Measurements from ENCODE around the gene CACNA1D. TPM values are rescaled to one million over a fixed set of nuclear protein-coding genes. Genes with fewer than 3 reads are reported as not detected.

CACNA1D gene
- total RNA-seq, 1 experiment from 2014 or later = not detected

DNA sequence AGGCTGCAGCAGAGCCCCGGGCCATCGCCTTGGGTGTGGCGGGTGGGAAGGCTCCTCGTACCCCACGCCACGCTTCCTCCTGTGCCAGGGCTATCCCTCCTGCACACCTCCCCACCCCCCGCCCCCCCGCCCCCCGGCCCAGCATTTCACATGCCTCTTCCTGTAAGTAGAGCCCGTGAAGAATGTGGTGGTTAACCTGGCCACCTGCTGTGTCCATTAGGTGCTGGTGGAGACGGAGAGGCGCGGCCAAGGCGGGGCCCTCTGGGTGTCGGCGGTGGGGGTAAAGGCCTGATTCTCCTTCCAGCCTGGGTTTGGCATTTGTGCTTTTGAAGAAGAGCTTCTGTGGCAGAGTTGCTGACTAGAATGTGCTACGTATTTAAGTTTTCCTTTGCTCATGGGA is 224.1 kb downstream of the CACNA1D start:
- H3K4me1 ChIP-seq (ENCODE audit: insufficient read depth, low read length, poor library complexity, severe bottlenecking) = no peaks in the 10 kb centered on the region
- no peaks in the 10 kb centered on the region for H3K36me3 ChIP-seq (ENCODE audit: insufficient read depth, low read length, poor library complexity, severe bottlenecking)
- BruUV-seq (replicated peaks) = no TSS peak
- no peaks in the 10 kb centered on the region for H3K9me3 ChIP-seq (ENCODE audit: low read depth, low read length, poor library complexity, severe bottlenecking)
- H3K4me3 ChIP-seq (ENCODE audit: low read depth, low read length, poor library complexity, severe bottlenecking) = no peak overlapping the region
- DNase-seq (ENCODE audit: low spot score) = no peak
- H3K27me3 ChIP-seq (replicated peaks; ENCODE audit: insufficient read depth, low read depth, low read length, poor library complexity) = no peaks in the 10 kb centered on the region
- ChIA-PET CTCF (no interaction called here), POLR2A (ENCODE audit: low non-redundant PET) (no interaction called here)
- no peak for TF ChIP-seq EZH2 (IDR thresholded peaks at IDR 0.05; ENCODE audit: borderline replicate concordance, low read depth, low read length, poor library complexity, severe bottlenecking)
- TF ChIP-seq, protein P1, sequence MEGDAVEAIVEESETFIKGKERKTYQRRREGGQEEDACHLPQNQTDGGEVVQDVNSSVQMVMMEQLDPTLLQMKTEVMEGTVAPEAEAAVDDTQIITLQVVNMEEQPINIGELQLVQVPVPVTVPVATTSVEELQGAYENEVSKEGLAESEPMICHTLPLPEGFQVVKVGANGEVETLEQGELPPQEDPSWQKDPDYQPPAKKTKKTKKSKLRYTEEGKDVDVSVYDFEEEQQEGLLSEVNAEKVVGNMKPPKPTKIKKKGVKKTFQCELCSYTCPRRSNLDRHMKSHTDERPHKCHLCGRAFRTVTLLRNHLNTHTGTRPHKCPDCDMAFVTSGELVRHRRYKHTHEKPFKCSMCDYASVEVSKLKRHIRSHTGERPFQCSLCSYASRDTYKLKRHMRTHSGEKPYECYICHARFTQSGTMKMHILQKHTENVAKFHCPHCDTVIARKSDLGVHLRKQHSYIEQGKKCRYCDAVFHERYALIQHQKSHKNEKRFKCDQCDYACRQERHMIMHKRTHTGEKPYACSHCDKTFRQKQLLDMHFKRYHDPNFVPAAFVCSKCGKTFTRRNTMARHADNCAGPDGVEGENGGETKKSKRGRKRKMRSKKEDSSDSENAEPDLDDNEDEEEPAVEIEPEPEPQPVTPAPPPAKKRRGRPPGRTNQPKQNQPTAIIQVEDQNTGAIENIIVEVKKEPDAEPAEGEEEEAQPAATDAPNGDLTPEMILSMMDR (conservative IDR thresholded peaks at IDR 0.05; ENCODE audit: low read depth, low read length) = no peak
- H3K27ac ChIP-seq (ENCODE audit: low read depth, low read length, poor library complexity, severe bottlenecking) = no peak overlapping the region
- intact Hi-C loops (cut with micrococcal nuclease; ENCODE audit: unreplicated experiment) = no loop called here

DNA sequence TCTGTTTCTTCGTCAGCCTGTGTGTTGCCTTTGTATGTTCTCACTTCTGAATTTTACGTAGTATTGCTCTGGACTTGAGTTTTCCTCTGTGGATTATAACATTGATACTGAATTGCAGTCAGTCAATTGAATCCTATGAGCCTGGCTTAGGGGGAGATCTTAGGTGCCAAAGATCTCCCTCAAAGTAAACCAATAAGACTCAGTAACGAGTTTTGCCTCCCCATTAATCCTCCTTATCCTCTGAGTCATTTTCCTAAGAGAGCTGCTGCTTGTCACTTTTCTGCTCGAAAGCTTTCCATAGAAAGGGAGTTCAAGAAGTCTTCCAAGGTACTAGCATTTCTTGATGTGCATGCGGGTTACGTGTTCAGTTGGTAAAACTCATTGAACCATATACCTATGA is 225.4 kb downstream of the CACNA1D start:
- Histone ChIP-seq H3K27me3 (replicated peaks; ENCODE audit: insufficient read depth, low read depth, low read length, poor library complexity) (no peaks in the 10 kb centered on the region), H3K36me3 (ENCODE audit: insufficient read depth, low read length, poor library complexity, severe bottlenecking) (no peaks in the 10 kb centered on the region), H3K4me1 (ENCODE audit: insufficient read depth, low read length, poor library complexity, severe bottlenecking) (no peaks in the 10 kb centered on the region), H3K9me3 (ENCODE audit: low read depth, low read length, poor library complexity, severe bottlenecking) (no peaks in the 10 kb centered on the region), H3K4me3 (ENCODE audit: low read depth, low read length, poor library complexity, severe bottlenecking) (no peak overlapping the region), H3K27ac (ENCODE audit: low read depth, low read length, poor library complexity, severe bottlenecking) (no peak overlapping the region)
- TF ChIP-seq EZH2 (IDR thresholded peaks at IDR 0.05; ENCODE audit: borderline replicate concordance, low read depth, low read length, poor library complexity, severe bottlenecking) = no peak
- TF ChIP-seq, protein P1 (conservative IDR thresholded peaks at IDR 0.05; ENCODE audit: low read depth, low read length) = no peak
- ChIA-PET POLR2A (ENCODE audit: low non-redundant PET) (no interaction called here), CTCF (no interaction called here)
- intact Hi-C loops (cut with micrococcal nuclease; ENCODE audit: unreplicated experiment) = no loop called here
- no peak for DNase-seq (ENCODE audit: low spot score)
- no TSS peak for BruUV-seq (replicated peaks)

DNA sequence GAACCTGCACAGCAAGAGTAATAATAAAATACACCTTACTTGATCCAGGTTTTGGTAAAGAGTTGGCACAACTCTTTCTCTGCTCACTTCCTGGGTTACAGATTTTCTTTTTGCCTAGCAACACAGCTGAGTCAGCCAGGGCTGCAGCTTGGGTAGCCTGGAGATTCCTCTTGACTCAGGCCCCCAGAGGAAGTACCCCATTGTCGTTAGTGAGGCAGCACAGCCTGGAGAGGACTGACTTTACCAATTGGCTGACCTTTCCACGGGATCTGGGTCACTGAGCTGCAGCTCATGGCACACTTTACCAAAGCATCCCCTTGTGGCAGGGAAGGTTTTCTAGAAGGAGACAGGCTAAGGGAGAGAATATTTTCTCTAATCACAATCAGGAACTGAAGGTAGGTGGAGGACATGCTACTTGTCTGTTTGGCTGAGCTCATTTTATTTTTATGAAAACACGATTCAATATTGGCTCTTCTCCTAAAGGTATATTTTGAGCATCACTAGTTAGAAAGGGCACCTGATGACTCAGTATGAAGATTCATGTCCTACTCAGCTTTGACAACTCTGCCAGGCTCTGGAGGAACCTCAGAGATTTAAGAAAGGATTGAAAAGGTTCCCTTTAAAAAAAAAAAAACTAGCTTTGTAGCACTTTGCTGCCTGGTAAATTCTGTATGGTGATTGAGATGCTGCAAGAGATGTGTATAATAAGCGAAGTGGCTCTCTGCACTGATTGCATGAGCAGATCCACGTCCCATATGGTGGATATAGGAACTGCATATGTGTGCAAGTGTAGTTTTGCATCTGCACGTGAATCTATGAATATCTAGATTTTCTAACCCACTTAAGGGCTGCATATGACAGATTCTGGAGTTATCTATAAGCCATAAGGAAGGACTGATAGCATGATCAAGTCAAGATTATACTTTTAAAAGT is 227.0 kb downstream of the CACNA1D start:
- no peak overlapping the region for H3K4me3 ChIP-seq (ENCODE audit: low read depth, low read length, poor library complexity, severe bottlenecking)
- no TSS peak for BruUV-seq (replicated peaks)
- no peaks in the 10 kb centered on the region for H3K9me3 ChIP-seq (ENCODE audit: low read depth, low read length, poor library complexity, severe bottlenecking)
- H3K4me1 ChIP-seq (ENCODE audit: insufficient read depth, low read length, poor library complexity, severe bottlenecking) = no peaks in the 10 kb centered on the region
- H3K36me3 ChIP-seq (ENCODE audit: insufficient read depth, low read length, poor library complexity, severe bottlenecking) = no peaks in the 10 kb centered on the region
- intact Hi-C loops (cut with micrococcal nuclease; ENCODE audit: unreplicated experiment) = no loop called here
- CTCF ChIA-PET = no interaction called here
- TF ChIP-seq EZH2 (IDR thresholded peaks at IDR 0.05; ENCODE audit: borderline replicate concordance, low read depth, low read length, poor library complexity, severe bottlenecking) = no peak
- POLR2A ChIA-PET (ENCODE audit: low non-redundant PET) = no interaction called here
- DNase-seq (ENCODE audit: low spot score) = no peak
- H3K27me3 ChIP-seq (replicated peaks; ENCODE audit: insufficient read depth, low read depth, low read length, poor library complexity) = no peaks in the 10 kb centered on the region
- H3K27ac ChIP-seq (ENCODE audit: low read depth, low read length, poor library complexity, severe bottlenecking) = no peak overlapping the region

Measured in A673 (cell line).